GM18507 (cell line): Measurements from ENCODE around the gene ADCY5.

Experiments used
- DNase-seq: peaks from one replicate; pipeline ENCODE4 v3.0.0; 2011; ENCODE audit warnings: low read depth; ENCODE audit not compliant: insufficient read length; ENCODE audit errors: extremely low spot score
- FAIRE-seq: peaks from 2 replicates; lab custom pipeline; 2011; peaks lifted over from hg19 to GRCh38; lab: Jason Lieb, UNC

The ADCY5 gene

GRCh38 chr3:123320221-123320620 is 128.7 kb downstream of the ADCY5 start:
- DNase-seq (no peak), FAIRE-seq (no peak)

- FAIRE-seq = no peak
- no peak for DNase-seq
These were observed 129.1 kb downstream of the ADCY5 start for GRCh38 chr3:123319760-123320159.

- FAIRE-seq (no peak), DNase-seq (no peak)
These were observed 130.5 kb downstream of the ADCY5 start for GRCh38 chr3:123318374-123318773.

GRCh38 chr3:123317716-123318115 is 131.2 kb downstream of the ADCY5 start:
- FAIRE-seq (no peak), DNase-seq (no peak)

GRCh38 chr3:123315271-123315595 is 133.7 kb downstream of the ADCY5 start:
- FAIRE-seq (no peak), DNase-seq (no peak)

GRCh38 chr3:123314359-123315270 is 134.3 kb downstream of the ADCY5 start:
- no peak for FAIRE-seq

GRCh38 chr3:123313889-123314288 is 135.0 kb downstream of the ADCY5 start:
- DNase-seq = no peak
- no peak for FAIRE-seq

More at GRCh38 chr3:123314359-123315270, 134.3 kb downstream of the ADCY5 start:
- DNase-seq = no peak

GRCh38 chr3:123312331-123313265 is 136.3 kb downstream of the ADCY5 start:
- DNase-seq (no peak), FAIRE-seq (no peak)

- DNase-seq (no peak), FAIRE-seq (no peak)
These were observed 137.7 kb downstream of the ADCY5 start for GRCh38 chr3:123311201-123311600.

GRCh38 chr3:123310741-123311140 is 138.1 kb downstream of the ADCY5 start:
- no peak for FAIRE-seq

GRCh38 chr3:123310186-123310585 is 138.7 kb downstream of the ADCY5 start:
- no peak for FAIRE-seq

More at GRCh38 chr3:123310741-123311140, 138.1 kb downstream of the ADCY5 start:
- DNase-seq = no peak

GRCh38 chr3:123307064-123307463 is 141.8 kb downstream of the ADCY5 start:
- no peak for DNase-seq
- no peak for FAIRE-seq

More at GRCh38 chr3:123310186-123310585, 138.7 kb downstream of the ADCY5 start:
- no peak for DNase-seq

- DNase-seq (no peak), FAIRE-seq (no peak)
These were observed 143.7 kb downstream of the ADCY5 start for GRCh38 chr3:123305192-123305591.

- FAIRE-seq = no peak
- DNase-seq = no peak
These were observed 144.8 kb downstream of the ADCY5 start for GRCh38 chr3:123303976-123304560.

GRCh38 chr3:123302961-123303360 is 145.9 kb downstream of the ADCY5 start:
- FAIRE-seq = no peak
- no peak for DNase-seq

- no peak for DNase-seq
- no peak for FAIRE-seq
These were observed 147.3 kb downstream of the ADCY5 start for GRCh38 chr3:123301331-123302184.

GRCh38 chr3:123300583-123300982 is 148.3 kb downstream of the ADCY5 start:
- FAIRE-seq = no peak
- DNase-seq = no peak

GRCh38 chr3:123300056-123300455 is 148.8 kb downstream of the ADCY5 start:
- no peak for DNase-seq

GRCh38 chr3:123299581-123299980 is 149.3 kb downstream of the ADCY5 start:
- no peak for FAIRE-seq

More at GRCh38 chr3:123300056-123300455, 148.8 kb downstream of the ADCY5 start:
- FAIRE-seq = no peak

More at GRCh38 chr3:123299581-123299980, 149.3 kb downstream of the ADCY5 start:
- DNase-seq = no peak
